B cell (primary cell): ENCODE results near the gene C21orf58. TPM values are rescaled to one million over a fixed set of nuclear protein-coding genes. Genes with fewer than 3 reads are reported as not detected.

ENCODE experiments used
- ATAC-seq: fragments of 200-7000 bp; cut with Tn5 transposase; one replicate; pipeline ENCODE4 v1.10.0; 2021; ENCODE audit warnings: low read depth, mild to moderate bottlenecking, moderate number of reproducible peaks, moderate library complexity
- CTCF ChIA-PET: fragments of 350-600 bp; sonication (Branson Sonifier 250); formaldehyde crosslinking; loops from one replicate; lab custom pipeline; 2021; ENCODE audit warnings: antibody characterized with exemption, inconsistent platforms; lab: Charles Lee
- POLR2A ChIA-PET: fragments of 350-600 bp; sonication (Branson Sonifier 250); formaldehyde crosslinking; loops from one replicate; lab custom pipeline; 2021; ENCODE audit warnings: antibody characterized with exemption; lab: Charles Lee
- DNase-seq: peaks from one replicate; pipeline ENCODE4 v3.0.0; 2013
- H2AFZ ChIP-seq: 2 replicates; pipeline ENCODE4 v1.6.1; 2012; ENCODE audit warnings: mild to moderate bottlenecking, low read depth, low read length; ENCODE audit not compliant: insufficient read depth, poor library complexity, severe bottlenecking
- H3K27ac ChIP-seq, 2 donors: 1 replicate in 1 of 2; 2 replicates in 1 of 2; pipeline ENCODE4 v1.5.1; 2012 to 2013; ENCODE audit warnings: low read length in 2 of 2, mild to moderate bottlenecking in 2 of 2, moderate library complexity in 1 of 2
- H3K27me3 ChIP-seq, 4 experiments: fragments of 200-600 bp in 1 of 4; sonication (generic) in 1 of 4; replicated peaks in 1 of 4; 1 replicate in 2 of 4; 2 replicates in 2 of 4; pipeline versions ENCODE4 v1.6.1 to v1.7.0; 2013 to 2016; ENCODE audit warnings: low read length in 3 of 4, mild to moderate bottlenecking in 2 of 4, mixed read lengths in 1 of 4, moderate library complexity in 1 of 4; ENCODE audit not compliant: insufficient read depth in 4 of 4, control insufficient read depth in 3 of 4; ENCODE audit errors: control extremely low read depth in 1 of 4
- H3K36me3 ChIP-seq, 2 experiments: replicated peaks in 1 of 2; 1 replicate in 1 of 2; 2 replicates in 1 of 2; pipeline versions ENCODE4 v1.6.1 to v1.7.1; 2013; ENCODE audit warnings: low read length in 1 of 2; ENCODE audit not compliant: insufficient read depth in 2 of 2, control insufficient read depth in 1 of 2; ENCODE audit errors: control extremely low read depth in 1 of 2, extremely low read depth in 1 of 2
- H3K4me1 ChIP-seq, 2 donors: fragments of 200-600 bp in 1 of 2; sonication (generic) in 1 of 2; 1 replicate in 1 of 2; 2 replicates in 1 of 2; pipeline versions ENCODE4 v1.5.1 to v1.6.1; 2013 to 2017; ENCODE audit warnings: low read length in 2 of 2; ENCODE audit not compliant: control insufficient read depth in 2 of 2, insufficient read depth in 2 of 2
- H3K4me2 ChIP-seq: replicated peaks from 2 replicates; pipeline ENCODE3; 2012; ENCODE audit warnings: mild to moderate bottlenecking, low read depth, low read length; ENCODE audit not compliant: poor library complexity, severe bottlenecking
- H3K4me3 ChIP-seq, 5 experiments: fragments of 200-600 bp in 1 of 5; sonication (generic) in 1 of 5; 1 replicate in 3 of 5; 2 replicates in 2 of 5; pipeline versions ENCODE4 v1.5.1 to v1.7.0; 2011 to 2016; ENCODE audit warnings: low read length in 4 of 5, mild to moderate bottlenecking in 4 of 5, low read depth in 2 of 5, control low read depth in 1 of 5, moderate library complexity in 1 of 5; ENCODE audit not compliant: insufficient read depth in 1 of 5; ENCODE audit errors: control extremely low read depth in 1 of 5, extremely low read depth in 1 of 5
- H3K79me2 ChIP-seq: fragments of 200-600 bp; sonication (generic); one replicate; pipeline ENCODE4 v1.6.0; 2016; ENCODE audit warnings: low read length; ENCODE audit not compliant: control insufficient read depth, insufficient read depth
- H3K9ac ChIP-seq: fragments of 200-600 bp; sonication (generic); 2 replicates; pipeline ENCODE4 v1.6.1; 2017; ENCODE audit warnings: mild to moderate bottlenecking, low read length, moderate library complexity
- H3K9me3 ChIP-seq, 3 donors: one replicate each; pipeline versions ENCODE4 v1.6.1 to v1.7.1; 2013; ENCODE audit warnings: low read length in 2 of 3; ENCODE audit not compliant: control insufficient read depth in 2 of 3, insufficient read depth in 1 of 3; ENCODE audit errors: control extremely low read depth in 1 of 3
- H4K20me1 ChIP-seq: 2 replicates; pipeline ENCODE4 v1.6.0; 2012; ENCODE audit warnings: mild to moderate bottlenecking, low read length; ENCODE audit not compliant: insufficient read depth, control insufficient read depth, poor library complexity, severe bottlenecking
- H3K27ac Mint-ChIP-seq: one replicate; pipeline ENCODE4 v1.8.0; 2021; ENCODE audit warnings: mixed read lengths
- H3K27me3 Mint-ChIP-seq: one replicate; pipeline ENCODE4 v1.8.0; 2021; ENCODE audit warnings: mixed read lengths
- H3K4me1 Mint-ChIP-seq: one replicate; pipeline ENCODE4 v1.8.0; 2021; ENCODE audit warnings: mixed read lengths
- H3K4me3 Mint-ChIP-seq: one replicate; pipeline ENCODE4 v1.8.0; 2021; ENCODE audit warnings: mixed read lengths
- H3K9me3 Mint-ChIP-seq: one replicate; pipeline ENCODE4 v1.8.0; 2022; ENCODE audit warnings: mixed read lengths; ENCODE audit not compliant: insufficient read depth
- EZH2 ChIP-seq: IDR thresholded peaks from 2 replicates; pipeline ENCODE4 v1.6.1; 2012; ENCODE audit warnings: borderline replicate concordance, low read depth, mild to moderate bottlenecking, moderate library complexity, low read length; ENCODE audit not compliant: insufficient read depth, poor library complexity, severe bottlenecking
- WGBS: methylation state at CpG from one replicate; pipeline ENCODE4 v1.1.5; 2013; ENCODE audit warnings: missing lambda C conversion rate; ENCODE audit not compliant: insufficient coverage; 5-methylcytosine and 5-hydroxymethylcytosine counted together
- intact Hi-C: fragments of 100-400 bp; cut with micrococcal nuclease; formaldehyde crosslinking; loops from one replicate; pipeline ENCODE4 v1.10.0; 2022
- polyA plus RNA-seq: library from polyadenylated mRNA; depleted of rRNA; stranded (reverse); fragments of >200 nt; gene quantifications from 2 replicates; pipeline ENCODE4 v1.2.3, GENCODE V29; 2012
- total RNA-seq, 2 donors: library from RNA; stranded (reverse); fragments of 120-200 nt in 1 of 2; gene quantifications; 1 replicate in 1 of 2; 2 replicates in 1 of 2; pipeline versions ENCODE4 v1.2.3 to v1.2.4, GENCODE V29; 2013 to 2022
- TF ChIP-seq, protein P1 (sequence below): fragments of 200-600 bp; IDR thresholded peaks from one replicate; pipeline ENCODE4 v1.8.0; 2022; ENCODE audit warnings: antibody characterized with exemption, mild to moderate bottlenecking

C21orf58 gene
- total and polyA plus RNA-seq, 2 donors (not counting 1 experiment from before 2014, with no cell fraction given), result 6.3 to 9.5 TPM

DNA sequence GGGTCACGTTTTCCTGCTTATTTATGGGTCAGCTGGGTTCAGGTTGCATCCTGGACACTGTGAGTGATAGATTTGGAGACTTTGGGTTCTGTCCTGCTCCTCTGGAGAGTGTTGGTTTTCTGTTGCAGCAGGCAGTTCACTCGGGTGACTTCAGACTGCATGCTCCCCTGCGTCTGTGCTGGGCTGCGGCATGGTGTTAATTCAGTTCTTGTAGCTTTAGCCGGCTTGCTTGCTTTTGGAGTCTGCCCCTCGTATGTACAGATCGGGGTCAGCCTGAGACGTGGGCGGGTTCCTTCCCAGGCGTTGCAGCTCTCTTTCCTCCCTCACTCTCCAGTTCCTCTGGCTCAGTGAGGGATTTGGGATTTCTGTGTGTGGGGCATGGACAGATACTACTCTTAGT, 38.3 kb upstream of the C21orf58 start:
- POLR2A ChIA-PET, result no interaction called here
- H3K27me3 Mint-ChIP-seq, result no peaks in the 10 kb centered on the region
- H3K79me2 ChIP-seq, result peaks cover 8% of the 10 kb centered on the region
- WGBS, result 100% methylated on average over 4 of the region's 10 CpGs
- H3K4me2 ChIP-seq, result no peak overlapping the region
- H3K27me3 ChIP-seq, result no peaks in the 10 kb centered on the region
- no peaks in the 10 kb centered on the region for H4K20me1 ChIP-seq
- H3K36me3 ChIP-seq, result peaks cover 2 to 30% of the 10 kb centered on the region in 2 experiments
- no peak overlapping the region for H2AFZ ChIP-seq
- TF ChIP-seq, protein P1, sequence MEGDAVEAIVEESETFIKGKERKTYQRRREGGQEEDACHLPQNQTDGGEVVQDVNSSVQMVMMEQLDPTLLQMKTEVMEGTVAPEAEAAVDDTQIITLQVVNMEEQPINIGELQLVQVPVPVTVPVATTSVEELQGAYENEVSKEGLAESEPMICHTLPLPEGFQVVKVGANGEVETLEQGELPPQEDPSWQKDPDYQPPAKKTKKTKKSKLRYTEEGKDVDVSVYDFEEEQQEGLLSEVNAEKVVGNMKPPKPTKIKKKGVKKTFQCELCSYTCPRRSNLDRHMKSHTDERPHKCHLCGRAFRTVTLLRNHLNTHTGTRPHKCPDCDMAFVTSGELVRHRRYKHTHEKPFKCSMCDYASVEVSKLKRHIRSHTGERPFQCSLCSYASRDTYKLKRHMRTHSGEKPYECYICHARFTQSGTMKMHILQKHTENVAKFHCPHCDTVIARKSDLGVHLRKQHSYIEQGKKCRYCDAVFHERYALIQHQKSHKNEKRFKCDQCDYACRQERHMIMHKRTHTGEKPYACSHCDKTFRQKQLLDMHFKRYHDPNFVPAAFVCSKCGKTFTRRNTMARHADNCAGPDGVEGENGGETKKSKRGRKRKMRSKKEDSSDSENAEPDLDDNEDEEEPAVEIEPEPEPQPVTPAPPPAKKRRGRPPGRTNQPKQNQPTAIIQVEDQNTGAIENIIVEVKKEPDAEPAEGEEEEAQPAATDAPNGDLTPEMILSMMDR, result no peak
- TF ChIP-seq EZH2, result no peak
- ATAC-seq (no peak), DNase-seq (no peak)
- H3K27ac Mint-ChIP-seq, result no peak overlapping the region
- H3K4me3 Mint-ChIP-seq, result no peak overlapping the region
- peaks cover 0 to 3% of the 10 kb centered on the region in 2 donors for H3K4me1 ChIP-seq
- H3K9me3 Mint-ChIP-seq, result no peaks in the 10 kb centered on the region
- H3K9me3 ChIP-seq, result no peaks in the 10 kb centered on the region
- no peak overlapping the region for H3K9ac ChIP-seq
- peaks cover 5% of the 10 kb centered on the region for H3K4me1 Mint-ChIP-seq
- H3K4me3 ChIP-seq, result no peak overlapping the region
- H3K27ac ChIP-seq, result no peak overlapping the region
- intact Hi-C loops, result no loop called here
- CTCF ChIA-PET, result no interaction called here

DNA sequence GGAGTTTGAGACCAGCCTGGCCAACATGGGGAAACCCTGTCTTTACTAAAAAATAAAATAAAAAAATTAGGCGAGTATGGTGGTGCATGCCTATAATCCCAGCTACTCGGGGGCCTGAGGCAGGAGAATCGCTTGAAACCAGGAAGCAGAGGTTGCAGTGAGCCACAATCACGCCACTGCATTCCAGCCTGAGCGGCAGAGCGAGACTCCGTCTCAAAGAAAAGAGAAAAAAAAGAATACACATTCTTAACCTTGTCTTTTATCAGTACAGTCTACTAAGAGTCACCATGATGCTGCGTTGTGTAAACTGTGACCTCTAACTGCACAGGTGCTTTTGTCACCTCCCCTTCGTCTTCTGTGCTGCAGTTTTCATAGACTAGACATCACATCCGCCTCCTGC, 37.5 kb upstream of the C21orf58 start:
- ATAC-seq, result no peak
- no peak overlapping the region for H3K27ac Mint-ChIP-seq
- peaks cover 5% of the 10 kb centered on the region for H3K4me1 Mint-ChIP-seq
- H3K36me3 ChIP-seq, result peaks cover 2 to 29% of the 10 kb centered on the region in 2 experiments
- intact Hi-C loops, result no loop called here
- no peaks in the 10 kb centered on the region for H3K9me3 ChIP-seq
- H3K4me3 ChIP-seq, result no peak overlapping the region
- H3K9ac ChIP-seq, result no peak overlapping the region
- WGBS, result 90% methylated on average over 6 of the region's 10 CpGs
- no peaks in the 10 kb centered on the region for H3K9me3 Mint-ChIP-seq
- DNase-seq, result no peak
- H4K20me1 ChIP-seq, result no peaks in the 10 kb centered on the region
- POLR2A ChIA-PET, result no interaction called here
- H3K27me3 Mint-ChIP-seq, result no peaks in the 10 kb centered on the region
- no peak overlapping the region for H3K27ac ChIP-seq
- no peak overlapping the region for H3K4me2 ChIP-seq
- H3K27me3 ChIP-seq, result no peaks in the 10 kb centered on the region
- peaks cover 0 to 3% of the 10 kb centered on the region in 2 donors for H3K4me1 ChIP-seq
- H3K79me2 ChIP-seq, result peaks cover 4% of the 10 kb centered on the region
- no peak overlapping the region for H3K4me3 Mint-ChIP-seq
- no peak overlapping the region for H2AFZ ChIP-seq
- TF ChIP-seq, protein P1, result no peak
- no peak for TF ChIP-seq EZH2
- CTCF ChIA-PET, result no interaction called here
